Retinal pigment epithelial cell (primary cell): ENCODE measurements around the gene ITGB8.

ENCODE experiments used
- DNase-seq: peaks from one replicate; pipeline ENCODE4 v3.0.0-alpha.2; 2010; ENCODE audit warnings: low read depth
- H3K4me3 ChIP-seq: 2 replicates; pipeline ENCODE4 v1.5.1; 2011; ENCODE audit warnings: mild to moderate bottlenecking, low read length, control low read depth, moderate library complexity
- TF ChIP-seq, protein P1 (sequence below): conservative IDR thresholded peaks from 2 replicates; pipeline ENCODE4 v1.5.1; 2011; ENCODE audit warnings: low read depth, low read length, control low read depth, inconsistent platforms

ITGB8 gene

DNA sequence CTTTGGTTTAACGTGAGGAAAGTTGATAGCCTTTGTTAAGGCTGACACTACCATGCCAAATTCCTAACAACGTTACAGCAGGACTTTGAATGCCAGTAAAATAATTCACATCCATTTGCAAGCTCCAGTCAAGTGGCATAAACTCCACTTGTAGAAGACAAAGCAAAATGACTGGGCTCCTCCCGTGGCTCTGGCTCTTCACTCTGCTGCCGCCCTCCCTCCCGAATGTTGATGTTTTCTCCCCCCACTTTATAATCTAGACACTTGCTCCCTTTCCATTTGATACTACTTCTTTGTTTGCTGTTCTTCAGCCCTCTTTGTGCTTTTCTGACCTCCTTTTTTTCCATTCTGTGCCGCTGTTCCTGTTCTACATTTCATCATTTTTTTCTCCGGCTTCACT is 22.8 kb upstream of the ITGB8 start:
- TF ChIP-seq, protein P1, sequence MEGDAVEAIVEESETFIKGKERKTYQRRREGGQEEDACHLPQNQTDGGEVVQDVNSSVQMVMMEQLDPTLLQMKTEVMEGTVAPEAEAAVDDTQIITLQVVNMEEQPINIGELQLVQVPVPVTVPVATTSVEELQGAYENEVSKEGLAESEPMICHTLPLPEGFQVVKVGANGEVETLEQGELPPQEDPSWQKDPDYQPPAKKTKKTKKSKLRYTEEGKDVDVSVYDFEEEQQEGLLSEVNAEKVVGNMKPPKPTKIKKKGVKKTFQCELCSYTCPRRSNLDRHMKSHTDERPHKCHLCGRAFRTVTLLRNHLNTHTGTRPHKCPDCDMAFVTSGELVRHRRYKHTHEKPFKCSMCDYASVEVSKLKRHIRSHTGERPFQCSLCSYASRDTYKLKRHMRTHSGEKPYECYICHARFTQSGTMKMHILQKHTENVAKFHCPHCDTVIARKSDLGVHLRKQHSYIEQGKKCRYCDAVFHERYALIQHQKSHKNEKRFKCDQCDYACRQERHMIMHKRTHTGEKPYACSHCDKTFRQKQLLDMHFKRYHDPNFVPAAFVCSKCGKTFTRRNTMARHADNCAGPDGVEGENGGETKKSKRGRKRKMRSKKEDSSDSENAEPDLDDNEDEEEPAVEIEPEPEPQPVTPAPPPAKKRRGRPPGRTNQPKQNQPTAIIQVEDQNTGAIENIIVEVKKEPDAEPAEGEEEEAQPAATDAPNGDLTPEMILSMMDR: no peak
- H3K4me3 ChIP-seq: no peak overlapping the region
- DNase-seq: no peak

DNA sequence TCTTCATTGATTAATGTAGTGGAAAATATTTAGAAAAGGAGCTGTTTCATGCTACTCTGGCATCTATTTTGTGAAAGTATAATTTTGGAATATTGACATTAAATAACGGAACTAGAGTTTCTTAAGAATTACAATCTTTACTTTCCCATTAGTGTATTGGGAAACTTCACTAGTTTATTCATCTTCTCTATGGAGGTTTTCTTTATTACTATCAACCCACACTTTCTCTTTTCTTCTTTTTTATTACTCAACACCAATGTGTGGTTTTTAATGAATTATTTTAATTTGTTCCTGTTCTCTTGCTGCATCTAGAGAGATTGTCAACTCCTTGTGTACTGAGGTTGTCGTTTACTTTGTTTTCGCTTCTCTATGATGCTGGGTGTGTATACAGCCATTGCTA is 20.4 kb upstream of the ITGB8 start:
- TF ChIP-seq, protein P1: no peak
- H3K4me3 ChIP-seq: no peak overlapping the region
- no peak for DNase-seq

DNA sequence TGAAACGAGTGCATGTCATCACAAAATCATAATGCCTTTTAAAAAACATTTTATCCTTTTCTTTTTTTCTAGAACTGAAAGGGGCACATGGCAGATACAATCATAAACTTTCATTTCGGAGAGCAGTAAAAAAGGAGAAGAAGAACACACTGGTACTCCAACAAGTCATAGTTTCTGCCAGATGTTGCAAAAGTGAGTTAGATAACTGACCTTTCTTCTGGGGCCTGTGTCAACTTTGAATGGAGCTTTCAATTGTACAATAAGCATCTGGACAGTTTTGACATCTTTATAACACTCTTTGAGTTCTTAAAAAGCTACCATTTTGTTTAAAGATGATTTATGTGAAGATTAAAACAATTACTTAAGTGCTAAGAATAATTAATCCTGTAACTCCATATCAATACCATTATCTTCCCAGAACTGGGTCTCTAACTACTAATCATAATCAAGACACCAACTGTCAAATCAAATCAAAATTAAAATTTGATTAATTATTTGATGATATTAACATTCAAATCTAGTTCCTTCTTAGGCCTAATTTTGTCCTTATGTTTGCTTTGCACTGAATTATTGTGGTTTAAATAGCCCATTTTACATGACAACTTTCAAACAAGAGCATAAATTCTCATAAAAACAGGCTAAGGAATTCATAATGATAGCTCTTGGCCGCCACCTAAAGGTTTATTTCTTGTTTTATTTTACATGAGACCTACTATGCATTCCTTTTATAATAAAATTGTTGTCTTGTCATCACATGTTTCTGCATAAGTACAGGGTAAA is 19.5 kb upstream of the ITGB8 start:
- TF ChIP-seq, protein P1: peak; percentile 37
- no peak for DNase-seq
- no peak overlapping the region for H3K4me3 ChIP-seq

DNA sequence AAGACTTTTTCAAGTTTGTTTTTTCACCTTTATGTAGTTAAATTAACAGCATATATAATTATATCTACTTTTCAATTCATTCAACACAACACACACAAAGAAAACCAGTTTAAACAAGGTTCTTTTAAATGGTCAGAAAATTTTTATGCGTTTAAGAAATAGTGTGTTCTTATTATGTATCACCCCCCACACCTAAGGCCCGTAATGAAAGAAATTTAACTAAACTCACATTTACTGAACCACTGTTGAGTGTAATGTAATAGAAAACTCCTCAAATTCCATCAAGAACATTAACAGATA is 19.0 kb upstream of the ITGB8 start:
- no peak overlapping the region for H3K4me3 ChIP-seq
- DNase-seq: no peak
- TF ChIP-seq, protein P1: no peak

DNA sequence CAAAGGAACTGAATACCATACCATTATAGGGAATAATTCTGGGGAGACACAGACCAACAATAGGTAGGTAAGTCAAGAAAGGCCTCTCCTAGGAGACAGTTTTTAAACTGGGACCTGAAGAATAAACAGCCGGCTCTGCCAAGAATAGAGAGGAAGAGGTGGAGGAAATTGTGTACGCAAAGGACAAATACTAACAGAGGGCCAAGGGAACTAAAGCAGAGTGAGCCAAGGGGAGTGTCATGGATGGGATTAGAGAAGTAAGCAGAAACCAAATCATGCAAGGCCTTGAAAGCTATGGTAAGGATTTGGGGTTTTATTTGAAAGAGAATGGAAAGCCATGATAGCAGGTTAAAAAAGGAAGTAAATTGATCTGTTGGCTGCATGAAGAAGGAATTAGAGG is 18.1 kb upstream of the ITGB8 start:
- H3K4me3 ChIP-seq: no peak overlapping the region
- TF ChIP-seq, protein P1: no peak
- no peak for DNase-seq

DNA sequence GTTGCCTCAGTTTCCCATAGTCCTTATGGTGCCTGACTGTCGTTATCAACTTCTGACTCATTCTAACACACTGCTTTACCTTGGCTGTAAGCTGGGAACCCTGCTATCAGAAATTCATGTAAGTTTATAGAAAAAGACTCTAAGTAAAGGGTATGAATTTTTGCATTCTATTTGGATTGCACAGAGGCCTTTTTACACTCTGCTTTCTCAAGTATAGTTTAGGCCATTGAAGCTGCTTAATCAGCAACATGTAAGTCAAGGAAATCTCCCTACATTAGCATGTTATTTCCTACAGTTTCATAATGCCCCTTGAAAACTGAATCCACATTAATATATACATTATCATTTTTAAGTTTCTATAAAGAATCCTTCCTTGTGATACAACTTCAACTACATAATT is 17.1 kb upstream of the ITGB8 start:
- TF ChIP-seq, protein P1: no peak
- DNase-seq: no peak
- H3K4me3 ChIP-seq: no peak overlapping the region

DNA sequence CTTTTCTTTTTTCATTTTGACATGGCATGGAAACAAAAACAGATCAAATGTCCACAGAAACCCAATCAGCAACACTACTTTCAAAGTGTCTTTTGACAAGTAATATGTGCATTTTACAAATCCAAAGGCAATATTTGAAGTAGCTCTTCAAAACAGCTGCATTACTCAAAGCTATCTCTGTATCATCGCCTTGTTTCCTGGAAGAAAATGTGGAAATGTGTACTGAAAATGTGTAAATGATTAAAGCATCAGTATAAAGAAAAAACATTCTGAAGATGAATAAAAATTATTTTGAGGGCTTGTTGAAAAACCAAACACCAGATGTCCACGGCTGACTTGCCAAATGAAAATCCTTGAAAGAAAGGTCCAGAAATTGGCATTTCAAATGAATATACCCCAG is 16.5 kb upstream of the ITGB8 start:
- TF ChIP-seq, protein P1: no peak
- no peak for DNase-seq
- no peak overlapping the region for H3K4me3 ChIP-seq
